Measurements from ENCODE around the gene SH3PXD2A. TPM values are rescaled to one million over a fixed set of nuclear protein-coding genes. Genes with fewer than 3 reads are reported as not detected.

SH3PXD2A gene
- total and polyA plus RNA-seq, 2 donors (not counting 1 experiment from before 2014, with no cell fraction given) = 3.2 to 33.5 TPM

DNA sequence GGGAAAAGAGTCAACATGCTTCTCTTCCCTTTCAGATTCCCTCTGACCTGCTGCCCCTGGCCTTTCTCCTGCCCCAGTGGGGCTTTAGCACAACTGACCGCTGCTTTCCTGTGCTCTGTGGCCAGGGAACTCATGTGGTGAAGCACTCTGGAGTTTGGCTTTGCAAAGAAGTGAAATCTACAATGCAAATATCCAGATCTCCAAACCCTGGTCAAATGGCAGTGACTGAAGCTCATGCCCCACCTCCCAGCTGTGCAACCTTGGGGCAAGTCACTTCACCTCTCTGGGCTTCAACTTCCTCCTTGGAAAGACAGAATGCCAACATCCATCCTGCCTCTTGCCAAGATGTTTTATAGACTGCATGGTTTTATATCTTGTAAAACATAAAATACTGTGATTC, 204.0 kb downstream of the SH3PXD2A start:
- no peaks in the 10 kb centered on the region for H4K20me1 ChIP-seq (ENCODE audit: control insufficient read depth, insufficient read depth, low read length, poor library complexity, severe bottlenecking)
- H2AFZ ChIP-seq (ENCODE audit: insufficient read depth, low read depth, low read length, poor library complexity, severe bottlenecking) = no peak overlapping the region
- H3K9me3 Mint-ChIP-seq (ENCODE audit: insufficient read depth) = no peaks in the 10 kb centered on the region
- H3K4me2 ChIP-seq (replicated peaks; ENCODE audit: low read depth, low read length, poor library complexity, severe bottlenecking) = no peak overlapping the region
- intact Hi-C loops (cut with micrococcal nuclease) = no loop called here
- 86% methylated on average over 1 of the region's 1 CpG for WGBS (ENCODE audit: insufficient coverage)
- H3K9me3 ChIP-seq (ENCODE audit: control extremely low read depth in 1 of 3, control insufficient read depth in 2 of 3, insufficient read depth in 1 of 3, low read length in 2 of 3) = no peaks in the 10 kb centered on the region
- H3K4me1 Mint-ChIP-seq = no peaks in the 10 kb centered on the region
- ChIA-PET CTCF (interaction anchor here (1.4 kb wide), 1 partner anchor 35 kb away, joined by 5 read pairs; no protein-coding TSS in a partner anchor), POLR2A (no interaction called here)
- H3K9ac ChIP-seq (ENCODE audit: low read length) = no peak overlapping the region
- no peak overlapping the region for H3K4me3 Mint-ChIP-seq
- H3K27ac Mint-ChIP-seq = no peak overlapping the region
- DNase-seq (no peak), ATAC-seq (ENCODE audit: low read depth) (no peak)
- peaks cover 8% of the 10 kb centered on the region for H3K79me2 ChIP-seq (ENCODE audit: control insufficient read depth, insufficient read depth, low read length)
- H3K27ac ChIP-seq (ENCODE audit: low read length in 2 of 2) = no peak overlapping the region
- H3K36me3 ChIP-seq (replicated peaks in 1 of 2; ENCODE audit: control extremely low read depth in 1 of 2, control insufficient read depth in 1 of 2, extremely low read depth in 1 of 2, insufficient read depth in 2 of 2, low read length in 1 of 2) = peaks cover 0 to 2% of the 10 kb centered on the region in 2 experiments
- no peaks in the 10 kb centered on the region for H3K27me3 Mint-ChIP-seq
- no peak for TF ChIP-seq EZH2 (IDR thresholded peaks at IDR 0.05; ENCODE audit: borderline replicate concordance, insufficient read depth, low read depth, low read length, poor library complexity, severe bottlenecking)
- TF ChIP-seq, protein P1, sequence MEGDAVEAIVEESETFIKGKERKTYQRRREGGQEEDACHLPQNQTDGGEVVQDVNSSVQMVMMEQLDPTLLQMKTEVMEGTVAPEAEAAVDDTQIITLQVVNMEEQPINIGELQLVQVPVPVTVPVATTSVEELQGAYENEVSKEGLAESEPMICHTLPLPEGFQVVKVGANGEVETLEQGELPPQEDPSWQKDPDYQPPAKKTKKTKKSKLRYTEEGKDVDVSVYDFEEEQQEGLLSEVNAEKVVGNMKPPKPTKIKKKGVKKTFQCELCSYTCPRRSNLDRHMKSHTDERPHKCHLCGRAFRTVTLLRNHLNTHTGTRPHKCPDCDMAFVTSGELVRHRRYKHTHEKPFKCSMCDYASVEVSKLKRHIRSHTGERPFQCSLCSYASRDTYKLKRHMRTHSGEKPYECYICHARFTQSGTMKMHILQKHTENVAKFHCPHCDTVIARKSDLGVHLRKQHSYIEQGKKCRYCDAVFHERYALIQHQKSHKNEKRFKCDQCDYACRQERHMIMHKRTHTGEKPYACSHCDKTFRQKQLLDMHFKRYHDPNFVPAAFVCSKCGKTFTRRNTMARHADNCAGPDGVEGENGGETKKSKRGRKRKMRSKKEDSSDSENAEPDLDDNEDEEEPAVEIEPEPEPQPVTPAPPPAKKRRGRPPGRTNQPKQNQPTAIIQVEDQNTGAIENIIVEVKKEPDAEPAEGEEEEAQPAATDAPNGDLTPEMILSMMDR (IDR thresholded peaks at IDR 0.05) = no peak
- no peaks in the 10 kb centered on the region for H3K4me1 ChIP-seq (ENCODE audit: control insufficient read depth in 2 of 2, insufficient read depth in 2 of 2, low read length in 2 of 2)
- H3K4me3 ChIP-seq (ENCODE audit: control extremely low read depth in 1 of 5, extremely low read depth in 1 of 5, insufficient read depth in 1 of 5, low read depth in 2 of 5, low read length in 4 of 5) = no peak overlapping the region
- H3K27me3 ChIP-seq (replicated peaks in 1 of 4; ENCODE audit: control extremely low read depth in 1 of 4, control insufficient read depth in 3 of 4, insufficient read depth in 4 of 4, low read length in 3 of 4) = no peaks in the 10 kb centered on the region

DNA sequence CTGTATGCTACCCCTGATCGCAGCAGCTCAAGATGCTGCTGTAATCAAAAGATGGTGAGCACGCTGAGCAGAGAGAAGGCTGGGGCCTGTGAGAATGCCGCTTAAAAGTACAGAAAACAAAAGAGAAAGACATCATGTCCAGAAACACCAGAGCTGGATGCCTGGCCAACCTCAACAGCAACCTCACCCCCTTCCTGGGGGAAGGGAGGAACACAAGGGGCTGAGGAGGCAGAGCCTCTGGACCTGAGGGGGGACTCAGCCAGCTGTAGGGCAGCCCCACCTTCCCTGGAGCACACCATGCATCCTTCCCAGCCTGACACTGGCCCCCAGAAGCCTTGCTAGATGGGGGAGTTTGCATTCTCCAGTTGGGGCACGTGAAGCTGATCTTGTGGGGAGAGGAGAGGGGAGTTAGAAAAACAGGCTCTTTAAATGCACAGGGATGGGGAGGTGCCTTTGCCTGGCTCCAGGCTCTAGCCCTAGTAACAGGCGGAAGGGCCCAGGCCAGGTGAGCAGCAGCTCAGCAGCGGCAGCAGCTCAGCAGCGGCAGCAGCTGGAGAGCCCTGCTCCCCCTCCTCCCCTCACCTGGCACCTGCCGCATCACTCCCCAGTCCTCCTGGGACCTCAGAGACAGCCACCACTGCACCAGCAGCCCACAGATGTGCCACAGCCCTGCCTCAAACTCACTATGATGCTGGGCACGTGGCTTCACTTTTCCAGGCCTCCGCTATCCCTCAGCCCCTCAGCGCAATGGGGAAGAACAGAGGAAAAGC, 205.5 kb downstream of the SH3PXD2A start:
- POLR2A ChIA-PET = no interaction called here
- ATAC-seq (ENCODE audit: low read depth) (no peak), DNase-seq (no peak)
- Histone ChIP-seq H3K27ac (ENCODE audit: low read length in 2 of 2) (no peak overlapping the region), H3K36me3 (replicated peaks in 1 of 2; ENCODE audit: control extremely low read depth in 1 of 2, control insufficient read depth in 1 of 2, extremely low read depth in 1 of 2, insufficient read depth in 2 of 2, low read length in 1 of 2) (no peaks in the 10 kb centered on the region), H3K4me3 (ENCODE audit: control extremely low read depth in 1 of 5, extremely low read depth in 1 of 5, insufficient read depth in 1 of 5, low read depth in 2 of 5, low read length in 4 of 5) (no peak overlapping the region), H3K4me2 (replicated peaks; ENCODE audit: low read depth, low read length, poor library complexity, severe bottlenecking) (no peak overlapping the region), H4K20me1 (ENCODE audit: control insufficient read depth, insufficient read depth, low read length, poor library complexity, severe bottlenecking) (no peaks in the 10 kb centered on the region), H3K4me1 (ENCODE audit: control insufficient read depth in 2 of 2, insufficient read depth in 2 of 2, low read length in 2 of 2) (no peaks in the 10 kb centered on the region), H3K79me2 (ENCODE audit: control insufficient read depth, insufficient read depth, low read length) (peaks cover 4% of the 10 kb centered on the region), H3K9ac (ENCODE audit: low read length) (no peak overlapping the region), H3K27me3 (replicated peaks in 1 of 4; ENCODE audit: control extremely low read depth in 1 of 4, control insufficient read depth in 3 of 4, insufficient read depth in 4 of 4, low read length in 3 of 4) (no peaks in the 10 kb centered on the region), H3K9me3 (ENCODE audit: control extremely low read depth in 1 of 3, control insufficient read depth in 2 of 3, insufficient read depth in 1 of 3, low read length in 2 of 3) (no peaks in the 10 kb centered on the region), H2AFZ (ENCODE audit: insufficient read depth, low read depth, low read length, poor library complexity, severe bottlenecking) (no peak overlapping the region)
- intact Hi-C loops (cut with micrococcal nuclease) = no loop called here
- WGBS (ENCODE audit: insufficient coverage) = 84% methylated on average over 8 of the region's 11 CpGs
- H3K27me3 Mint-ChIP-seq = no peaks in the 10 kb centered on the region
- CTCF ChIA-PET = interaction anchor here (1.0 to 1.3 kb wide), 2 partner anchors 37 to 62 kb away, joined by 3 read pairs; no protein-coding TSS in a partner anchor
- H3K27ac Mint-ChIP-seq = no peak overlapping the region
- H3K4me3 Mint-ChIP-seq = no peak overlapping the region
- H3K9me3 Mint-ChIP-seq (ENCODE audit: insufficient read depth) = no peaks in the 10 kb centered on the region
- peaks cover 5% of the 10 kb centered on the region for H3K4me1 Mint-ChIP-seq
- TF ChIP-seq, protein P1 (IDR thresholded peaks at IDR 0.05) = no peak
- TF ChIP-seq EZH2 (IDR thresholded peaks at IDR 0.05; ENCODE audit: borderline replicate concordance, insufficient read depth, low read depth, low read length, poor library complexity, severe bottlenecking) = no peak
